HFFc6 (cell line): Measurements from ENCODE around the gene IGSF9B. TPM values are rescaled to one million over a fixed set of nuclear protein-coding genes. Genes with fewer than 3 reads are reported as not detected.

Experiments
- DNase-seq: peaks from one replicate; pipeline ENCODE4 v3.0.0-alpha.2; 2018
- H3K27ac Mint-ChIP-seq: 2 replicates; pipeline ENCODE4 v1.8.0; 2020; ENCODE audit warnings: mild to moderate bottlenecking, mixed read lengths
- H3K27me3 Mint-ChIP-seq: 2 replicates; pipeline ENCODE4 v1.8.0; 2021; ENCODE audit warnings: mild to moderate bottlenecking, moderate library complexity, mixed read lengths; ENCODE audit not compliant: insufficient read depth
- H3K36me3 Mint-ChIP-seq: 2 replicates; pipeline ENCODE4 v1.8.0; 2021; ENCODE audit warnings: low read depth, mixed read lengths
- H3K4me1 Mint-ChIP-seq: 2 replicates; pipeline ENCODE4 v1.8.0; 2020; ENCODE audit warnings: low read depth, mixed read lengths
- H3K4me3 Mint-ChIP-seq: 2 replicates; pipeline ENCODE4 v1.8.0; 2020; ENCODE audit warnings: mild to moderate bottlenecking, moderate library complexity, mixed read lengths
- H3K9me3 Mint-ChIP-seq: 2 replicates; pipeline ENCODE4 v1.8.0; 2020; ENCODE audit warnings: mild to moderate bottlenecking, mixed read lengths
- total RNA-seq, 6 experiments: library from RNA; stranded (reverse); fragmentation: NEBNext Ultra II Directional; extraction: Animal tissue kit (Norgen Biotek cat#: 25700); gene quantifications; 2 replicates in 1 of 6; 3 replicates in 5 of 6; pipeline ENCODE4 v1.2.3, GENCODE V29; 2021
- TF ChIP-seq, protein P1 (sequence below): fragments of 200-600 bp; sonication (generic); IDR thresholded peaks from 2 replicates; pipeline ENCODE4 v1.5.0; 2021; ENCODE audit warnings: antibody characterized with exemption, mild to moderate bottlenecking

The IGSF9B gene
- total RNA-seq, 6 experiments from 2014 or later = not detected

DNA sequence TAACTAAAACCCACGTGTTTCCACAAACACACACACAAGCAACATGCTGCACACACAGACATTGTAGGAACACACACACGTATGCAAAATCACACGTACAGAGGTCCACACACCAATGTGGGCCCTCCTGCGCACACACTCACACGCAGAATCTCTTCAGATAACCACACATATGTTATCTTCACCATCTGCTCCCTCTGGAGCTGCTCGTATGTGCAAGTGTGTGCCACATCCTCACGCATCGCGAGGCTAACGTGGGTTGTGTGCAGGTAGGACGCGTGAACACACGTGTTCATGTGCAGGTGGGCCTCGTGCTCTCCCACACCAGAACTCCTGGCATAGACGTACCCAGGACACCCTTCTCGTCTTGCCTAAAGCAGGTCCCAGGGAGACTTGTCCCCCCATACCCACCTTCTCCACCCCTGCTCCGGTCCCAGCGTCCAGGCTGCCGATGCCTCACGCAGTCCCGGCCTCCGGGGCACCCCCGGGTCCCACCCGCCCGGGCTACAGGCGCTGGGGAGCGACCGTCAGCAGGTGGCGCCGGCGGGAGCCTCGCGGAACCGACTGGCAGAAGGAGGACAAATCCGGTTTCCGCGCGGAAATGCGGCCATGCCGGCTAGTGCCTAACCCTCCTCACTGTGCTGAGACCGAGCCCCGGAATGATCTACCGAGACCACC is 10.3 kb upstream of the IGSF9B start:
- Mint-ChIP-seq H3K27me3 (peaks cover 24% of the 10 kb centered on the region), H3K4me1 (no peaks in the 10 kb centered on the region), H3K27ac (no peak overlapping the region), H3K36me3 (no peaks in the 10 kb centered on the region), H3K9me3 (no peaks in the 10 kb centered on the region), H3K4me3 (no peak overlapping the region; the same call in 1 of the 2 replicates)
- DNase-seq = no peak
- TF ChIP-seq, protein P1, sequence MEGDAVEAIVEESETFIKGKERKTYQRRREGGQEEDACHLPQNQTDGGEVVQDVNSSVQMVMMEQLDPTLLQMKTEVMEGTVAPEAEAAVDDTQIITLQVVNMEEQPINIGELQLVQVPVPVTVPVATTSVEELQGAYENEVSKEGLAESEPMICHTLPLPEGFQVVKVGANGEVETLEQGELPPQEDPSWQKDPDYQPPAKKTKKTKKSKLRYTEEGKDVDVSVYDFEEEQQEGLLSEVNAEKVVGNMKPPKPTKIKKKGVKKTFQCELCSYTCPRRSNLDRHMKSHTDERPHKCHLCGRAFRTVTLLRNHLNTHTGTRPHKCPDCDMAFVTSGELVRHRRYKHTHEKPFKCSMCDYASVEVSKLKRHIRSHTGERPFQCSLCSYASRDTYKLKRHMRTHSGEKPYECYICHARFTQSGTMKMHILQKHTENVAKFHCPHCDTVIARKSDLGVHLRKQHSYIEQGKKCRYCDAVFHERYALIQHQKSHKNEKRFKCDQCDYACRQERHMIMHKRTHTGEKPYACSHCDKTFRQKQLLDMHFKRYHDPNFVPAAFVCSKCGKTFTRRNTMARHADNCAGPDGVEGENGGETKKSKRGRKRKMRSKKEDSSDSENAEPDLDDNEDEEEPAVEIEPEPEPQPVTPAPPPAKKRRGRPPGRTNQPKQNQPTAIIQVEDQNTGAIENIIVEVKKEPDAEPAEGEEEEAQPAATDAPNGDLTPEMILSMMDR = peak; percentile 25; the same call in 1 of the 2 replicates

DNA sequence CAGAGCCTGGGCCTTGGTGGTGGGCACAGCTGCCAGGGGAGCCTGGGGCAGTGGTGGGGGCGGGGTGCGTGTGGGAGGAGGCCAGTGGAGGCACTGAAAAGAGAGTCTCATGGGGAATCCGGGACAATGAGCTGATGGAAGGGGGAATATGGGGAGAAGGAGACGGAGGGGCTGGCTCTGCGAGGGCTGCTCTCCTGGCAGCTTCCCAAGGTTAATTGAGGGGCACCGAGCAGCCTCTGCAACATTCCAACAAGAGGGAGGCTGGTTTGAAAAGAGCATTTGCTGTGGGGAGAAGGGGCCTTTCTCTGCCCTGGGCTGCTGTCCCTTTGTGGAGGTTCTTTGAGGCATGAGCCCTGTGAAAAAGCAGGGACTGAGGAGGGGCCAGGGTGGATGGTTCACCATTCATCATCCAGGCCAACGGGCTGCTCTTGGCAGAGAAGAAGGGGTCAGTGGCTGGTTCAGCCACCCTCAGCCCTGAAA is 9.4 kb upstream of the IGSF9B start:
- TF ChIP-seq, protein P1 = no peak
- H3K27ac Mint-ChIP-seq = no peak overlapping the region
- no peaks in the 10 kb centered on the region for H3K4me1 Mint-ChIP-seq
- H3K27me3 Mint-ChIP-seq = peaks cover 15% of the 10 kb centered on the region
- no peak overlapping the region for H3K4me3 Mint-ChIP-seq
- H3K36me3 Mint-ChIP-seq = no peaks in the 10 kb centered on the region
- no peaks in the 10 kb centered on the region for H3K9me3 Mint-ChIP-seq
- no peak for DNase-seq

DNA sequence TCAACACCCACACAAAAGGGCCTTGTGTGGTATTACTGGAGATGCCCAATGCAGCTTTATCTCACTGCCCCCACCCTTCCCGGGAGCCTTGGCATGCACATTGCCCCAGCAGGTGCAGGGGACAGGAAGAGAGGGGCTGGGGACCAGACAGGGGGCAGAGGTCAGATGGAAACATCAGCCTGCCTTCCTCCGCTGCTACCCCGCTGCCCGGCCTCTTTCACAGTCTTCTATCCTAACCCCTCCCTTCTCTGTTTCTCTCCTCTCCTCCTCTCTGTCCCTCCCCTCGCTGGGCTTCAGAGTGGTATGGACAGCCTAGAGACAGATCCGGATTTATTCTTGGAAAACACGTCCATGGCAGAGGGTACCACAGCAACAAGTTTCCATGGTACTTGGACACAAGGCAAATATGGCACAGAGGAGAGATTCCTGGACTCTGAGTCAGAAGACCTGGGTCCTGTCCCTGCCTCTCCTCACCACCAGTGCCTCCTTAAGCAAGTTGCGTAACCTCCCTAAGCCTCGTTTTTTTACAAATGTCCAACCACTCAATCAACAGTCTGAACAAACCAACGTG is 8.3 kb upstream of the IGSF9B start:
- H3K4me1 Mint-ChIP-seq = no peaks in the 10 kb centered on the region
- H3K36me3 Mint-ChIP-seq = no peaks in the 10 kb centered on the region
- H3K9me3 Mint-ChIP-seq = no peaks in the 10 kb centered on the region
- H3K27me3 Mint-ChIP-seq = peaks cover 16% of the 10 kb centered on the region
- peak; percentile 6 for DNase-seq
- no peak overlapping the region for H3K4me3 Mint-ChIP-seq
- TF ChIP-seq, protein P1 = no peak
- H3K27ac Mint-ChIP-seq = no peak overlapping the region

DNA sequence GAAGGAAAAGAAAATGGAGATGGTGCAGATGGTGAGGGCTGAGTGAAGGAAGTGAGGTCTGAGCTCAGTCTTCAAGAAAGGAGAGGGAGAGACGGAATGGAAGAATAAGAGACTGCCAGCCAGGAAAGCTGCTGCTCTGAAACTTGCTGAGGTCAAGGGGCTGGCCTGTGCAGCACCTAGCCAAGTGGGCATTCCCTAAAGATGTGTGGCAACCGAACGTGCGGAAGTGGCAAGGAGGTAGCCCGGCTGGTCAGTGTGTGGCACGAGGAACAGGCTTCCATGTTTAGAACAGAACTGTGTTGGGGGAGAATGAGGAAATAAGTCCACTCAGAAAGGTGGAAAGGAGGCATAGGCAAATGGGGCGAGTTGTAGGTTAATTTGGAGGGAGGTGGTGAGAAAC is 7.6 kb upstream of the IGSF9B start:
- Mint-ChIP-seq H3K9me3 (no peaks in the 10 kb centered on the region), H3K4me3 (no peak overlapping the region), H3K36me3 (no peaks in the 10 kb centered on the region), H3K27me3 (peaks cover 14% of the 10 kb centered on the region), H3K4me1 (no peaks in the 10 kb centered on the region), H3K27ac (no peak overlapping the region)
- TF ChIP-seq, protein P1 = no peak
- no peak for DNase-seq

DNA sequence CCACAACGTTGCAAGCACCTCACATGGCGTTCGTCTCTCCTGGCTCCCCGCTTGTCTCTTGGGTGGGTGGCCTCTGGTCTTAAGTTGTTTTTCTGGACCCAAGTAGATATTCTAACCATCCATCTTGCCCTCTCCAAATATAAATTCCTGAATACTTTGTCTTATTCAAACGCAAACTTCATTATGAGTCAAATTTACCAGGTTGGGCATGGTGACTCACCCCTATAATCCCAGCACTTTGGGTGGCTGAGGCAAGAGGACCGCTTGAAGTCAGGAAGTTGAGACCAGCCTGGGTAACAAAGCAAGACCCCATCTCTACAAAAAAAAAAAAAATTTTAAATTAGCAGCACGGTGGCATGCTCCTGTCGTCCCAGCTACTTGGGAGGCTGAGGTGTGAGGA is 5.1 kb upstream of the IGSF9B start:
- Mint-ChIP-seq H3K9me3 (no peaks in the 10 kb centered on the region), H3K36me3 (no peaks in the 10 kb centered on the region)
- TF ChIP-seq, protein P1 = no peak

More for the DNA sequence above, 5.1 kb upstream of the IGSF9B start:
- Mint-ChIP-seq H3K27ac (no peak overlapping the region), H3K27me3 (peaks cover 31% of the 10 kb centered on the region), H3K4me1 (0 out of 2 replicates have a peak, but pooled peaks cover 5% of the 10 kb centered on the region), H3K4me3 (no peak overlapping the region)
- no peak for DNase-seq
